Fibroblast of lung (primary cell): ENCODE results near the gene PCMT1. TPM values are rescaled to one million over a fixed set of nuclear protein-coding genes. Genes with fewer than 3 reads are reported as not detected.

ENCODE experiments used
- DNase-seq, 2 donors: peaks; one replicate each; pipeline versions ENCODE4 v3.0.0 to v3.0.0-alpha.2; 2010; ENCODE audit warnings: low read depth in 2 of 2
- H2AFZ ChIP-seq: 2 replicates; pipeline ENCODE4 v1.5.1; 2012; ENCODE audit warnings: low read length, control low read depth, inconsistent platforms
- H3K27ac ChIP-seq: 2 replicates; pipeline ENCODE4 v1.5.1; 2011; ENCODE audit warnings: low read length, control low read depth; ENCODE audit not compliant: insufficient read depth
- H3K27me3 ChIP-seq: 2 replicates; pipeline ENCODE4 v1.5.1; 2011; ENCODE audit warnings: mild to moderate bottlenecking, low read length; ENCODE audit not compliant: control insufficient read depth, insufficient read depth
- H3K36me3 ChIP-seq: 2 replicates; pipeline ENCODE4 v1.5.1; 2011; ENCODE audit warnings: low read length; ENCODE audit not compliant: control insufficient read depth, insufficient read depth
- H3K4me1 ChIP-seq: 2 replicates; pipeline ENCODE4 v1.5.1; 2011; ENCODE audit warnings: low read length; ENCODE audit not compliant: control insufficient read depth, insufficient read depth; ENCODE audit errors: extremely low read depth
- H3K4me2 ChIP-seq: 2 replicates; pipeline ENCODE4 v1.5.1; 2011; ENCODE audit warnings: low read length, control low read depth; ENCODE audit not compliant: insufficient read depth; ENCODE audit errors: extremely low read depth
- H3K4me3 ChIP-seq, 4 experiments: fragments of 200-600 bp in 1 of 4; sonication (generic) in 1 of 4; replicated peaks in 1 of 4; 2 replicates each; pipeline ENCODE4 v1.5.1; 2011 to 2016; ENCODE audit warnings: low read length in 4 of 4, low read depth in 3 of 4, mild to moderate bottlenecking in 3 of 4, control low read depth in 2 of 4, inconsistent platforms in 1 of 4, mixed read lengths in 1 of 4; ENCODE audit not compliant: insufficient read depth in 1 of 4; ENCODE audit errors: control extremely low read depth in 1 of 4
- H3K79me2 ChIP-seq: 2 replicates; pipeline ENCODE4 v1.5.1; 2012; ENCODE audit warnings: mild to moderate bottlenecking, low read length, inconsistent platforms; ENCODE audit not compliant: control insufficient read depth, insufficient read depth
- H3K9ac ChIP-seq: 2 replicates; pipeline ENCODE4 v1.5.1; 2011; ENCODE audit warnings: mild to moderate bottlenecking, low read length, control low read depth; ENCODE audit not compliant: insufficient read depth
- H3K9me3 ChIP-seq: 2 replicates; pipeline ENCODE4 v1.5.1; 2012; ENCODE audit warnings: low read depth, low read length; ENCODE audit not compliant: control insufficient read depth, insufficient read depth
- H4K20me1 ChIP-seq: 2 replicates; pipeline ENCODE4 v1.5.1; 2011; ENCODE audit warnings: low read length; ENCODE audit not compliant: control insufficient read depth, insufficient read depth; ENCODE audit errors: extremely low read depth
- CTCF ChIP-seq, 2 donors: IDR thresholded peaks in 1 of 2; conservative IDR thresholded peaks in 1 of 2; 1 replicate in 1 of 2; 2 replicates in 1 of 2; pipeline ENCODE4 v1.5.1; 2011 to 2012; ENCODE audit warnings: low read length in 2 of 2, control low read depth in 1 of 2, inconsistent platforms in 1 of 2, low read depth in 1 of 2, mild to moderate bottlenecking in 1 of 2
- EZH2 ChIP-seq: IDR thresholded peaks from 2 replicates; pipeline ENCODE4 v1.5.1; 2012; ENCODE audit warnings: low read length, control low read depth, mild to moderate bottlenecking; ENCODE audit errors: missing control alignments
- polyA minus RNA-seq: library from RNA; depleted of rRNA, polyadenylated mRNA; stranded (reverse); fragments of >200 nt; gene quantifications from 2 replicates; pipeline ENCODE4 v1.2.3, GENCODE V29; 2011; ENCODE audit warnings: low replicate concordance
- polyA plus RNA-seq, 2 donors: library from polyadenylated mRNA; depleted of rRNA in 1 of 2; stranded (reverse) in 1 of 2; unstranded in 1 of 2; fragments of >200 nt; gene quantifications; 2 replicates each; pipeline ENCODE4 v1.2.1, GENCODE V29; 2011 to 2012; ENCODE audit warnings: missing spikeins in 1 of 2
- total RNA-seq: library from RNA; depleted of rRNA; stranded (reverse); fragments of >200 nt; gene quantifications from 2 replicates; pipeline ENCODE4 v1.2.1, GENCODE V29; 2014

Gene PCMT1
- total RNA-seq (81.3 and 97.6 TPM in 2 replicates), polyA plus RNA-seq (172 and 181 TPM in 2 replicates), polyA minus RNA-seq (13.2 and 22.4 TPM in 2 replicates)
- polyA plus RNA-seq (2012): 86.9 and 104 TPM in 2 replicates

- H2AFZ ChIP-seq: peak within 1 kb of the TSS; percentile 92
- peaks cover 3% of the 10 kb centered on the region for H3K4me1 ChIP-seq
- no peaks in the 10 kb centered on the region for H3K36me3 ChIP-seq
- peak within 1 kb of the TSS; percentile 81 to 98 (median 96) for H3K4me3 ChIP-seq
- TF ChIP-seq CTCF (conservative IDR thresholded peaks at IDR 0.05 in 1 of 2, IDR thresholded peaks at IDR 0.05 in 1 of 2; ENCODE audit: low read depth in 1 of 2, low read length in 2 of 2) (no peak), EZH2 (no peak)
- H4K20me1 ChIP-seq: no peaks in the 10 kb centered on the region
- peak within 1 kb of the TSS; percentile 83 for H3K9ac ChIP-seq
- no peaks in the 10 kb centered on the region for H3K9me3 ChIP-seq
- no peaks in the 10 kb centered on the region for H3K27me3 ChIP-seq
- H3K4me2 ChIP-seq: peak within 1 kb of the TSS; percentile 75
- peaks cover 66% of the 10 kb centered on the region for H3K79me2 ChIP-seq
- peak; percentile 89 to 91 for DNase-seq
- peak within 1 kb of the TSS; percentile 88 for H3K27ac ChIP-seq
Measured at GRCh38 chr6:149749594-149750135, at the start of gene PCMT1. Gene PCMT1 (plus strand): TSS chr6:149749741. CDS start chr6:149749902, 161 bp downstream.

GRCh38 chr6:149701714-149702113, 47.8 kb upstream of the PCMT1 start:
- H4K20me1 ChIP-seq: no peaks in the 10 kb centered on the region
- no peak overlapping the region for H3K4me3 ChIP-seq
- DNase-seq: peak; percentile 21 to 47
- no peak overlapping the region for H2AFZ ChIP-seq
- peaks cover 5% of the 10 kb centered on the region for H3K4me1 ChIP-seq
- no peaks in the 10 kb centered on the region for H3K9me3 ChIP-seq
- no peak for TF ChIP-seq EZH2
- no peak for TF ChIP-seq CTCF (conservative IDR thresholded peaks at IDR 0.05 in 1 of 2, IDR thresholded peaks at IDR 0.05 in 1 of 2; ENCODE audit: low read depth in 1 of 2, low read length in 2 of 2)
- peak overlapping the region; percentile 81 for H3K4me2 ChIP-seq
- no peaks in the 10 kb centered on the region for H3K36me3 ChIP-seq
- no peak overlapping the region for H3K9ac ChIP-seq
- peak overlapping the region; percentile 43 for H3K27ac ChIP-seq
- H3K27me3 ChIP-seq: no peaks in the 10 kb centered on the region
- H3K79me2 ChIP-seq: peaks cover 72% of the 10 kb centered on the region

DNA sequence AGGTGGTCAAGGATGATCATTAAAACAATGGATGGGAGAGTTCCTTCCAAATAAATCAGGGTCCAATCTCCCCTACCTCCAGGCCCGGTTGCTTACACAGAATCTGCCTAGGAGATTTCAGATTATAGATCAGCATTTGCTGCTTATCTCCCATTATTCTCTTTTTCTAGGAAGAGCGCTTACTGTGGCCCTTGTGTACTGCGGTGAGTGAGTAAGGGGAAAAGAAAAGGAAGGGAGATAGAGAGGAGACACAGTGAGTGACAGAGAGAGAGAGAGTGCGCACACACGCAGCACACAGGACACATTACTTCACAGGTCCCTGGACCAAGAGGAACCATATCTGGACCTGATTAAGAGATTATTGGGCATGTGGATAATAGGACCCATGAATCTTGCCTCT, 37.8 kb upstream of the PCMT1 start:
- no peak overlapping the region for H2AFZ ChIP-seq
- no peak overlapping the region for H3K4me2 ChIP-seq
- H3K27me3 ChIP-seq: no peaks in the 10 kb centered on the region
- H3K36me3 ChIP-seq: no peaks in the 10 kb centered on the region
- TF ChIP-seq EZH2 (no peak), CTCF (conservative IDR thresholded peaks at IDR 0.05 in 1 of 2, IDR thresholded peaks at IDR 0.05 in 1 of 2; ENCODE audit: low read depth in 1 of 2, low read length in 2 of 2) (no peak)
- peaks cover 86% of the 10 kb centered on the region for H3K79me2 ChIP-seq
- H3K9ac ChIP-seq: no peak overlapping the region
- no peak for DNase-seq
- H4K20me1 ChIP-seq: no peaks in the 10 kb centered on the region
- H3K4me3 ChIP-seq: no peak overlapping the region
- no peak overlapping the region for H3K27ac ChIP-seq
- no peaks in the 10 kb centered on the region for H3K4me1 ChIP-seq
- H3K9me3 ChIP-seq: no peaks in the 10 kb centered on the region
